Left cardiac atrium (tissue), 4 donors: Measurements from ENCODE around the gene ST3GAL5. TPM values are rescaled to one million over a fixed set of nuclear protein-coding genes. Genes with fewer than 3 reads are reported as not detected.
A peak's percentile ranks its signal among the peaks of the same experiment; 100 is the strongest.
"Not testable (repeated sequence)": the region's sequence is repeated elsewhere in the genome, so short reads cannot be mapped to it uniquely, and the experiment has no call there.

Experiments used
- ATAC-seq, 2 donors: fragments of 200-7000 bp; cut with Tn5 transposase; one replicate each; pipeline ENCODE4 v1.9.1; 2020; ENCODE audit warnings: mild to moderate bottlenecking in 2 of 2, moderate library complexity in 2 of 2
- DNase-seq: peaks from one replicate; pipeline ENCODE4 v3.0.0-alpha.2; 2020
- intact Hi-C, 2 donors: fragments of 100-400 bp; cut with DNase I; formaldehyde crosslinking; loops; one replicate each; pipeline versions ENCODE4 v1.14.1 to v1.15.1; 2022 to 2023
- long read RNA-seq: library from polyadenylated mRNA; unstranded; transcript quantifications from one replicate; pipeline ENCODE4 v2.0.0, GENCODE V29; 2021
- total RNA-seq, 2 donors: library from RNA; stranded (reverse); fragmentation: NEBNext Ultra II Directional; extraction: Animal tissue kit (Norgen Biotek cat#: 25700); gene quantifications; one replicate each; pipeline ENCODE4 v1.2.1, GENCODE V29; 2021
- donor health status: DM: no; HTN: yes; CAD: no.
- donor health status: DM: no; HTN: yes; CAD: no; lungs with severe emphysema.
- donor health status: DM: yes; HTN: yes; CAD: no.
- donor health status: Dilated cardiomyopathy.

The ST3GAL5 gene
- total RNA-seq, result 10 to 100 TPM; 10.6 to 12.5 TPM
- long read RNA-seq, full-length matches to known transcripts, result 3 of 6 reads
- long read RNA-seq, partial matches to known transcripts, result 2 of 6 reads
- long read RNA-seq, other reads (novel, unspliced or antisense), result 1 of 6 reads

- intact Hi-C loops, result loop anchor here (5.0 kb wide), 4 partner anchors 62 to 188 kb away; no protein-coding TSS in a partner anchor
- ATAC-seq (peak; percentile 81 to 93), DNase-seq (peak; percentile 94)
These were observed at the start of gene ST3GAL5 for GRCh38 chr2:85888684-85889626. Gene ST3GAL5, minus strand, starts transcription at chr2:85888990. Its CDS starts 85 bp downstream, at chr2:85888905.

- DNase-seq (no peak), ATAC-seq (no peak)
- intact Hi-C loops, result no loop called here
These were observed 49.7 kb upstream of the ST3GAL5 start for GRCh38 chr2:85938456-85938855.

DNA sequence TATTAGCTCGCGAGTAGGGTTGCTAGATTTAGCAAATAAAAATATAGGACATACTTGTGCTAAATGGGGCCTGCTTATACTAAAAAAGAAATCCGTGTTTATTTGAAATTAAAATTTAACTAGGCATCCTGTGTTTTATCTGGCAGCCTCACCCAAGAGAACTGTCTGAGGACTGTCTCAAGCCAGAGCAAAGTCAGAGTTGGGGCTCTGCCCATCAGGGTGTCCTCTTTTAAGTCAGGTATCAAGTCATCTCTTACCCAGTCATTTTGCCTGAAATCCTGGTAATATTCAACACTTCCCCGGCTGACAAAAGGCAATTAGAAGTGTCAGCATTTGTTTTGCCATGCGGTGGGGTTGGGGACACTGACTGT lies 48.3 kb upstream of the ST3GAL5 start:
- DNase-seq, result no peak
- ATAC-seq, result no peak
- intact Hi-C loops, result no loop called here

- intact Hi-C loops, result no loop called here
- DNase-seq, result peak; percentile 33
- ATAC-seq, result no peak
These were observed 47.8 kb upstream of the ST3GAL5 start for GRCh38 chr2:85936421-85937068.

DNA sequence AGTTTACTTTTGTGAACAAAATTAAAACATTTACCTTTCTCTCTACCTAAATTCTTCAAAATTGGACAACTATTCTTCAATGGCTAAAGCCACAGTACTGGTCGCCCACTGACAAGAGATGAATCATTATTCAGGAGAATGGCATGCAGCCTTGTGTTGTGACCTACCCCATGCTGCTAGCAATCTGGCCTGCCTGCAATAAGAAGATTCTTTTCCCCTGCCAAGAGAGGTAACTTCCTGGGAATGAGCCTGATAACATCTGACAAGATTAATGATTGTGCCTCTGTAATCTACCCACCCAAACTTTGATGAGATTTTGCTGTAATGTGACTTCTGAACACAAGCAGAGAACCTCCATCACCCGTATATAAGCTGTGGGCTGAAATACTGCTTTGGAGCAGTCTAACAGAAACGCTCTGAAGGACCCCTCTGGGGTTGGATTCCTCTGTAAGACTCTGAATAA lies 47.0 kb upstream of the ST3GAL5 start:
- no peak for DNase-seq
- intact Hi-C loops, result no loop called here
- ATAC-seq, result peak in 1 of 2 donors; percentile 51

GRCh38 chr2:85935170-85935745 lies 46.5 kb upstream of the ST3GAL5 start:
- no peak for DNase-seq
- no peak for ATAC-seq
- intact Hi-C loops, result no loop called here

DNA sequence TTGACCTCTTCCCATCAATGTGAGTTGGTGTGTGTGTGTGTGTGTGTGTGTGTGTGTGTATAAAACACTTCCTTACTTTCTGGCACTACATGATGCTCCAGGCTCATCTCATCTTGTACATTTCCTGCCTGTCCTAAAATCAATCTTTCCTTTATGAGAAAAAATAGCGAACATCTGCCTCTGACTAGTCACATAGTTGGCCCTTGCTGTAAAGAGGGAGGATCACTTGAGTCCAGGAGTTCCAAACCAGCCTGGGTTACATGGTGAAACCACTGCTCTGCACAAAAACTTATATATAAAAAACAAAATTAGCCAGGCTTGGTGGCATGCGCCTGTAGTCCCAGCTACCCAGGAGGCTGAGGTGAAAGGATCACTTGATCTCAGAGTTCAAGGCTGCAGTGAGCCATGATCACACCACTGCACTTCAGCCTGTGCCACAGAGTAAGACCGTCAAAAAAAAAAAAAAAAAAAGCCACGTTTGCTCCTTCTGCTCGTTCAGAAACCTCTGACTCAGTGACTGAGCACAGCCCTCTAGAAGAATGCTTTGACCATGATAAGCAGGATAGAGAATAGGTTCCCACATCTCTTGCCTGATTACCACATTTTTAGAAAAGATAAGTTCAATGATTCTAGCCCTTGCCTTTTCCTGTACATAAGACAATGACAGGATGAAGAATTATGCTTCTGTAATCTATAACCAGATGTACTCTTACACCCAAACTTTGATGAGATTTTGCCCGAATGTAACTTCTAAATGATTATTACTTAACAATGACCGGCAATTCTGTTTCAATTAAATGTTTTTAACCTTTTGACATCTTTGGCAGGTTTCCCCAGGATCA lies 45.2 kb upstream of the ST3GAL5 start:
- peak in 1 of 2 donors; percentile 85 for ATAC-seq
- DNase-seq, result no peak
- intact Hi-C loops, result no loop called here

DNA sequence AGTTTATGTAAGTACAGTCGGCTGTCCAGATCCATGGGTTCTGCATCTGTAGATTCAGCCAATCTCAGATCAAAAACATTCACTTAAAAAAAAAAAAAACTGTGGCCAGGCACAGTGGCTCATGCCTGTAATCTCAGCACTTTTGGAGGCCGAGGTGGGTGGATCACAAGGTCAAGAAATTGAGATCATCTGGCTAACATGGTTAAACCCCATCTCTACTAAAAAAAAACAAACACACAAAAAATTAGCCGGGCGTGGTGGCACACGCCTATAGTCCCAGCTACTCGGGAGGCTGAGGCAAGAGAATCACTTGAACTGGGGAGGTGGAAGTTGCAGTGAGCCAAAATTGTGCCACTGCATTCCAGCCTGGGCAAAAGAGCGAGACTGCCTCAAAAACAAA lies 42.4 kb upstream of the ST3GAL5 start:
- intact Hi-C loops, ATAC-seq, DNase-seq: not testable (repeated sequence)

DNA sequence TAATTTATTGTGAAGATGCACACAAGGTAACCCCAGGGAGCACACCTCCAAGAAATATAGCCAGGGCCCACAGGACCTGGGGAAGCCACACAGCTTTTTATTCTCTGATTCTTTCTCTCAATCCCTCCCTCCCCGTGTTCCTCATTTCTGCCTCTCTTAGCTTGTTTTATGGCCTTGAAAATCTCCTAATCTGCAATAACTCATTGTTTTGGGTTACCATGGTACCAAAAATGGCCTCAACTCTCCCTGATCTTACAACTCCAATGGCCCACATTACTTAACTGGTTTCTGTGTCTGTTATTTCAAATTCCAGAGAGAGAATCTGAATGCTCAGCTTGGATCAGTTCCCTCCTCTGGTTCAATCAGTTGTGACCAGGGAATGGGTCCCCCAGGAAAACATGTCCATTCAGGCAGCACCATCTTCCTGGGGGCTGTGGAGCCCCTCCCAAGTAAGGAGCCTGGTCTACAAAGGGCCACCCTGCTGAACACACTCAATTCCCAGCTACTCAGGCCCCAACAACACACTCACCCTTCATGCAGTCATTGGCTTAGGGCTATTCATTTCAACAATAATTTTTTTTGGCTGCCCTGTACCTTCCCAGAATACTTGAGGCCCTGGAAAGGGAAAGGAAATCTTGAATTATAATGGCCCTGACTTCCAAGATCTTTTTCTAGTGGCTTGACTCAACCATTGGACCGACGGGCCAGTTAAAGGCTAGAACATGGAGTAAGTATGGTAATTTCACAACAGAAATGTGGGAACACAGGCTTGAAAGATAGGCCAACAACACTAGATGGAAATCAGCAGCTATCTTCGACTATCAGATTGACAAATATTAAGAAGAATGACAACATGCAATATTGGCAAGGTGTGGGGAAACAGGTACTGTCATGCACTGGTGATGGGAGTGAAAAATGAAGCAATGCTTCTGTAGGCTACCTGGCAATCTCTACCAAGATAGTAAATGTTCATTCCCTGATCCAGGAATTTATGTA lies 41.6 kb upstream of the ST3GAL5 start:
- peak in 1 of 2 donors; percentile 41 for ATAC-seq
- intact Hi-C loops, result no loop called here

GRCh38 chr2:85929096-85930050 lies 40.6 kb upstream of the ST3GAL5 start:
- no peak for DNase-seq
- intact Hi-C loops, result no loop called here
- ATAC-seq, result no peak

More for the DNA sequence above, 41.6 kb upstream of the ST3GAL5 start:
- no peak for DNase-seq

- DNase-seq (no peak), ATAC-seq (no peak)
- intact Hi-C loops, result no loop called here
These were observed 38.3 kb upstream of the ST3GAL5 start for GRCh38 chr2:85926931-85927661.

DNA sequence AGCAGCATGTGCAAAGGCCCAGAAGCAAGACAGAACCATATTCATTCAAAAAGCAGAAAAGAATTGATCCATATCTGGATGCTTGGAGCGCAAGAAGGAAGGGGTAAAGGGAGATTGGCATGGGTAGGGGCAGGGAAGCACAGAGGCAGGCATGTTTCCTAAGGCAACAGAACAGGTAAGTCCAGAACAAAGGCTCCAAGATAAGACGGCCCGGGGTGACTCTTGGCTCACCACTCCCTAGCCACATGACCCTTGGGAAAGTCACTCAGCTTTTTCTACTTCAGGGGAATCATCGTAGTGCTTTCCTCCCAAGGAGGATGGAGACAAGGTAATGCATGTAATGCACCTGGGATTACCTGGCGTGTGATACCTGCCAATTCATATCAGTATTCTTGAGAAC lies 37.7 kb upstream of the ST3GAL5 start:
- ATAC-seq, result no peak
- intact Hi-C loops, result no loop called here
- no peak for DNase-seq

DNA sequence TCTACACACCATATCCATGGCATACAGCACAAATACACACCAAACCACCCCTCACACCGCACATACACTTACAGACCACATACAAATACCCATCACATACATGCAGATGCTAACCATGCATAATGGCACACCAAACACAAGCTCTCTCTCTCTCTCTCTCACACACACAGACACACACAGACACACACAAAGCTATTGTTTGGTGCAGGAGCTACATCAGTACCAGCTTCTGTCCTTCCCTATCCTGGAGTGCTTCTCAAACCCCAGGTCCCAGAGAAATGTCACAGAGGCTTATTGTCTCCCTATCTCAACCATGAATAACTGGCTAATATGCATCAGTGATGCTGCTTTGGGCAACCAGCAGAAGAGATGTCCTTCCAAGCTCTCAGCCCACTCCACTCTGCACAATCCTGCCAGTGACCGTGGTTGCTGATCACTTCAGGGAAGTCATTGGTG lies 36.5 kb upstream of the ST3GAL5 start:
- intact Hi-C loops, result no loop called here
- DNase-seq (no peak), ATAC-seq (no peak)

DNA sequence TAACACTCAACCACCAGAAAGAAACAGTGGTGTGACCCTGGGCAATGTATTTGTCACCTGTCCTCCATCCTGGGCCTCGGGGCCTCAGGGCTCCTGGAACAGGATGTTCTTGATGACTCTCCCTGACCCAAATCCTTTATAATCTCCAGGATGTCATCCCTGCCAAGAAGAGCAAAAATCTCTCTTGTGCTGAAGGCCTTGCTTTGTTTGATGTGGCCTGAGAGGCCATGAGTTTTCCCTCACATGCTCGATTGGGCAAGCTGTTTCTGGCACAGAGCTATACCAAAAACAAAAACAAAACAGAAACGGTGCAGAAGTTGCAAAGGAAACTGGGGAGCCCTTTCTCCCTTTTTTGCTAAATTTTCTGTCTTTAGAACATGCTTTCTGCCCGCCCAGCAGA lies 35.7 kb upstream of the ST3GAL5 start:
- ATAC-seq (peak; percentile 76 to 81), DNase-seq (peak; percentile 59)
- intact Hi-C loops, result no loop called here

- DNase-seq (no peak), ATAC-seq (no peak)
- intact Hi-C loops, result no loop called here
These were observed 33.4 kb upstream of the ST3GAL5 start for GRCh38 chr2:85922199-85922598.

DNA sequence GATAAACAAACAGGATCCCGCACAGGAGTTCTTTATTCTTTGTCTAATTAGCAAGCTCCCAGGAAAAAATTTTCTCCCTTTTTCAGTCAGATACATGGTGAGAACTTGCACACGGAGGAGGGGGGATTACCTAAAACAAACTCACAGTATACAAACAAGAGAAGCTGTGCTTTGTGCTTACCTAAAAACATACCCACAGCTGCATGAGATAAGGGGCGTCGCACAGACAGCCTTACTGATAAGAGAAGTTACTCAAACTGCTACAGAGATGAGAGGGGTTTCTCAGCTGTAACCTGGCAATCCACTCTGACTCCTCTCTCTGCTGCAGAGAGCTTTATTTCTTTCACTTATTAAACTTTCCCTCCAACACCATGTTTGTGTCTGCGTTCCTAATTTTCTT lies 32.9 kb upstream of the ST3GAL5 start:
- ATAC-seq, result no peak
- DNase-seq, result no peak
- intact Hi-C loops, result no loop called here
